ENCODE results near the gene SYTL4. TPM values are rescaled to one million over a fixed set of nuclear protein-coding genes. Genes with fewer than 3 reads are reported as not detected.

The SYTL4 gene
- total and polyA plus RNA-seq, 2 of the 8 experiments (the other 6 are each of a cell fraction or from before 2014, with no cell fraction given): 0.11 TPM

DNA sequence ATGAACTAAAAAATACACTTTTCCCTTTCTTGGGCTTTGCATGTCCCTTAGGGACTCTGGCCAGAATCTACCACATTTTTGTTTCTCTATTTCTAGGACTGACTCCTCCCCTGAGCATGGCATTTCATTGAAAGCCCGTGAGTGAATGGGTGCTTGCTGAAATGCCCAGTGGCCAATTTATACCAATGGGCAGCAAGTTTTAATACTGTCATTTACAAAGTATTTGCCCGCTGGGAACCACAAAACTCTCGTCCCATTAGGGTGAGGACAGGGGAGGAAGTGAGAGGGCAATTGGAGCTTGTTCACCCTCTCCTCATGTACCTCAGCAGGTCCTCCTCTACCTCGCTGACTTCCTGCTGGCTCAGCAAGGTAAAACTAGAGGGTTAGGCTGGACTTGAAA, 86.8 kb downstream of the SYTL4 start:
- Histone ChIP-seq H3K23ac (ENCODE audit: insufficient read length) (no peak overlapping the region), H2BK20ac (ENCODE audit: low read length) (no peak overlapping the region), H2BK120ac (replicated peaks; ENCODE audit: low read depth, low read length) (no peak overlapping the region), H3K56ac (replicated peaks; ENCODE audit: insufficient read length, low read depth, low read length) (no peak overlapping the region), H3K18ac (ENCODE audit: extremely low read depth, low read length) (no peak overlapping the region), H2BK15ac (ENCODE audit: low read length) (no peak overlapping the region), H2BK5ac (ENCODE audit: low read depth, low read length) (no peak overlapping the region), H3K9ac (replicated peaks in 1 of 4; ENCODE audit: extremely low read depth in 1 of 4, low read depth in 3 of 4, low read length in 3 of 4) (no peak overlapping the region), H2BK12ac (ENCODE audit: low read depth, low read length) (no peak overlapping the region), H3K4ac (replicated peaks; ENCODE audit: insufficient read length, low read depth, low read length) (no peak overlapping the region), H3K9me3 (ENCODE audit: insufficient read depth in 2 of 2, low read depth in 1 of 2, low read length in 1 of 2) (no peaks in the 10 kb centered on the region), H3K4me3 (ENCODE audit: extremely low read depth in 1 of 4, insufficient read depth in 2 of 4, low read depth in 3 of 4, low read length in 4 of 4) (no peak overlapping the region), H4K20me1 (replicated peaks in 1 of 2; ENCODE audit: control insufficient read depth in 1 of 2, insufficient read depth in 2 of 2, low read length in 2 of 2) (no peaks in the 10 kb centered on the region), H3K79me2 (ENCODE audit: control insufficient read depth in 1 of 2, insufficient read depth in 2 of 2, low read length in 2 of 2) (no peaks in the 10 kb centered on the region), H3K4me2 (ENCODE audit: insufficient read depth in 1 of 2, low read depth in 2 of 2, low read length in 2 of 2) (no peak overlapping the region), H3K14ac (ENCODE audit: insufficient read length) (no peak overlapping the region), H3K79me1 (ENCODE audit: low read depth, low read length) (no peaks in the 10 kb centered on the region), H3K23me2 (ENCODE audit: low read depth, low read length) (no peaks in the 10 kb centered on the region), H3K27me3 (replicated peaks in 1 of 4; ENCODE audit: control insufficient read depth in 3 of 4, extremely low read depth in 1 of 4, insufficient read depth in 3 of 4, low read length in 3 of 4) (no peaks in the 10 kb centered on the region), H4K8ac (ENCODE audit: extremely low read depth, insufficient read depth, low read length) (no peak overlapping the region), H3K36me3 (ENCODE audit: control insufficient read depth in 2 of 4, insufficient read depth in 4 of 4, low read length in 3 of 4) (no peaks in the 10 kb centered on the region), H4K91ac (replicated peaks; ENCODE audit: insufficient read length, low read length) (no peak overlapping the region), H2AK5ac (ENCODE audit: low read depth, low read length) (no peak overlapping the region), H3K4me1 (replicated peaks in 1 of 4; ENCODE audit: control insufficient read depth in 3 of 4, insufficient read depth in 4 of 4, low read length in 3 of 4) (peaks cover 0 to 10% (median 4%) of the 10 kb centered on the region in 4 experiments; a peak in 3 of 7 replicates), H3K27ac (ENCODE audit: low read depth, low read length) (no peak overlapping the region), H4K5ac (ENCODE audit: insufficient read length, low read depth, low read length) (no peak overlapping the region), H2AFZ (ENCODE audit: low read length) (no peak overlapping the region)
- no peak for DNase-seq (ENCODE audit: low read depth in 1 of 2, low spot score in 2 of 2)
- FAIRE-seq: no peak
- ChIA-PET CTCF (ENCODE audit: partially characterized antibody) (interaction anchor here (1.5 to 1.7 kb wide), 2 partner anchors 8 to 133 kb away, joined by 5 read pairs; partner anchors contain the start of gene TSPAN6), POLR2A (ENCODE audit: partially characterized antibody) (no interaction called here)
- TF ChIP-seq JUND (IDR thresholded peaks at IDR 0.05; ENCODE audit: low read length) (no peak), GABPA (IDR thresholded peaks at IDR 0.05; ENCODE audit: borderline replicate concordance, insufficient read depth, low read length) (no peak), POLR2AphosphoS5 (IDR thresholded peaks at IDR 0.05; ENCODE audit: low read depth, low read length) (no peak), CTBP2 (IDR thresholded peaks at IDR 0.05; ENCODE audit: borderline replicate concordance, insufficient read depth, insufficient read length, low read length) (no peak), TCF12 (IDR thresholded peaks at IDR 0.05; ENCODE audit: low read depth, low read length) (no peak), SIX5 (IDR thresholded peaks at IDR 0.05; ENCODE audit: low read depth, low read length) (no peak), SRF (IDR thresholded peaks at IDR 0.05; ENCODE audit: low read depth, low read length) (no peak), POLR2A (IDR thresholded peaks at IDR 0.05; ENCODE audit: control extremely low read depth in 1 of 2, low read depth in 2 of 2, low read length in 2 of 2) (no peak)
- WGBS, 2 experiments (ENCODE audit: extremely low coverage in 1 of 2, insufficient coverage in 1 of 2, insufficient read length in 1 of 2, insufficient replicate concordance in 2 of 2, low coverage in 1 of 2, low lambda C conversion rate in 2 of 2, missing lambda C conversion rate in 1 of 2): 86% methylated on average over 1 of the region's 4 CpGs; no CpG with 5 or more reads in 1 of the 2 experiments
